Sigmoid colon (tissue), 4 donors: ENCODE results near the gene TNFAIP2.

Experiments used
- EP300 ChIP-seq, 4 donors: sonication (generic); formaldehyde crosslinking; IDR thresholded peaks; one replicate each; pipeline ENCODE4 v1.6.1; 2017; ENCODE audit warnings: antibody characterized with exemption in 4 of 4
- POLR2A ChIP-seq, 2 donors: fragments of 450-650 bp; IDR thresholded peaks; one replicate each; pipeline ENCODE4 v1.6.1; 2016; ENCODE audit warnings: antibody characterized with exemption in 2 of 2, mild to moderate bottlenecking in 2 of 2, moderate library complexity in 2 of 2
- POLR2AphosphoS5 ChIP-seq, 4 donors: sonication (generic); formaldehyde crosslinking; IDR thresholded peaks; one replicate each; pipeline ENCODE4 v1.6.1; 2017; ENCODE audit warnings: antibody characterized with exemption in 4 of 4
- TF ChIP-seq, protein P1 (sequence below), 4 experiments: fragments of 450-650 bp in 3 of 4; fragments of 200-600 bp in 1 of 4; IDR thresholded peaks; one replicate each; pipeline ENCODE4 v1.5.1; 2016 to 2019; ENCODE audit warnings: antibody characterized with exemption in 4 of 4, mild to moderate bottlenecking in 3 of 4, moderate library complexity in 2 of 4

DNA sequence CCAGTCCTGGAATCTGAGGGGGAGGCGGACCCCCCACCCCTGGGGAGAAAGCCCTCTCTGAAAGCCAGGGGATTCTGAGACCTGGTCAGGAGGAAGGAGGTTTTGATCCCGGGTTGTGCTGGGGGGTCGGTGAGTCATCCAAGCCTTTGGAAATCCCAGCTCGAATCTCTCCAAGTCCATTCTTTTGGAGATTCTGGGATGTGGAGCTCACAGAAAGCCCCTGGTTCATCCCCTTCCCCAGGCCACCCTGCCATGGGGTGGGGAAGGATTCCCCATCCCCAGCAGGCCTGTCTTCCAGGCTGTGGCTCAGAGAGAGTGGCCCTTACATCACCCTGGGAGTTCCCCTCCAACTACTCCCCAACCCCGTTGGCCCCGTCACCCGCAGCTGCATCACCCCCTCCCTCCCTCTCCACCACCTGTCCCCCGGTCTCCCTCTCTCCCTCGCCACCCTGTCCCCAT is 14.5 kb upstream of the TNFAIP2 start:
- TF ChIP-seq, protein P1, sequence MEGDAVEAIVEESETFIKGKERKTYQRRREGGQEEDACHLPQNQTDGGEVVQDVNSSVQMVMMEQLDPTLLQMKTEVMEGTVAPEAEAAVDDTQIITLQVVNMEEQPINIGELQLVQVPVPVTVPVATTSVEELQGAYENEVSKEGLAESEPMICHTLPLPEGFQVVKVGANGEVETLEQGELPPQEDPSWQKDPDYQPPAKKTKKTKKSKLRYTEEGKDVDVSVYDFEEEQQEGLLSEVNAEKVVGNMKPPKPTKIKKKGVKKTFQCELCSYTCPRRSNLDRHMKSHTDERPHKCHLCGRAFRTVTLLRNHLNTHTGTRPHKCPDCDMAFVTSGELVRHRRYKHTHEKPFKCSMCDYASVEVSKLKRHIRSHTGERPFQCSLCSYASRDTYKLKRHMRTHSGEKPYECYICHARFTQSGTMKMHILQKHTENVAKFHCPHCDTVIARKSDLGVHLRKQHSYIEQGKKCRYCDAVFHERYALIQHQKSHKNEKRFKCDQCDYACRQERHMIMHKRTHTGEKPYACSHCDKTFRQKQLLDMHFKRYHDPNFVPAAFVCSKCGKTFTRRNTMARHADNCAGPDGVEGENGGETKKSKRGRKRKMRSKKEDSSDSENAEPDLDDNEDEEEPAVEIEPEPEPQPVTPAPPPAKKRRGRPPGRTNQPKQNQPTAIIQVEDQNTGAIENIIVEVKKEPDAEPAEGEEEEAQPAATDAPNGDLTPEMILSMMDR (IDR thresholded peaks at IDR 0.05) = no peak
- TF ChIP-seq POLR2A (IDR thresholded peaks at IDR 0.05) = no peak
- no peak for TF ChIP-seq POLR2AphosphoS5 (IDR thresholded peaks at IDR 0.05)
- no peak for TF ChIP-seq EP300 (IDR thresholded peaks at IDR 0.05)
